ENCODE data around the gene PFAS.
A peak's percentile ranks its signal among the peaks of the same experiment; 100 is the strongest.

PFAS gene

GRCh38 chr17:8267480-8268147 is 18.5 kb downstream of the PFAS start:
- no peak for DNase-seq

DNA sequence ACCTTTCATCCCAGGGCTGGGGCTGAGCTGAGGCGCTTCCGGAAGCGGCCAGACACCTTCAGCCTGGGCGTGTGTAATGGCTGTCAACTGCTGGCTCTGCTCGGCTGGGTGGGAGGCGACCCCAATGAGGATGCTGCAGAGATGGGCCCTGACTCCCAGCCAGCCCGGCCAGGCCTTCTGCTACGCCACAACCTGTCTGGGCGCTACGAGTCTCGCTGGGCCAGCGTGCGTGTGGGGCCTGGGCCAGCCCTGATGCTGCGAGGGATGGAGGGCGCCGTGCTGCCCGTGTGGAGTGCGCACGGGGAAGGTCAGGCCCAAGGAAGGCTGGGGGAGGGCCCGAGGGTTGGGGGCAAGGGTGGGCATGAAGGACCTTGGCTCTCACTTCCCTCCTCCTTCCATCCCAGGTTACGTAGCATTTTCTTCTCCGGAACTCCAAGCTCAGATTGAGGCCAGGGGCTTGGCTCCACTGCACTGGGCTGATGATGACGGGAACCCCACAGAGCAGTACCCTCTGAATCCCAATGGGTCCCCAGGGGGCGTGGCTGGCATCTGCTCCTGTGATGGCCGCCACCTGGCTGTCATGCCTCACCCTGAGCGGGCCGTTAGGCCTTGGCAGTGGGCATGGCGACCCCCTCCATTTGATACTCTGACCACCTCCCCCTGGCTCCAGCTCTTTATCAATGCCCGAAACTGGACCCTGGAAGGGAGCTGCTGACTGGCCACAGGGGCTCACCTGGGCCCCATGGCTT is 19.6 kb downstream of the PFAS start:
- DNase-seq: no peak

DNA sequence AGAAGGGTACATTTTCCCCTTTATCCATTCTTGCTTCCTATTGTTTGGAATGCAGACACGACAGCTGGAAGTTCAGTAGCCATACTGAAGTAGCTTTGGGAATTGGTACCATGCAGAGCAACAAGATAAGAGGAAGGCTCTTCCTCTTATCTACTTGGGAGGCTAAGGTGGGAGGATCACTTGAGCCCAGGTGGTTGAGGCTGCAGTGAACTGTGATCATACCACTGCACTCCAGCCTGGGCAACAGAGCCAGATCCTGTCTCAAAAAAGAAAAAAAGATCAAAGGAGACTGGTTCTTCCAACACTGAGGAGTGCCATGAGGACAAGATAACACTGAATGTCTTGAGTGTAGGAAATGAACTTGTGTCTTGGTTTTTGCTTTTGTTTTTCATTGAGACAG is 23.3 kb downstream of the PFAS start:
- no peak for DNase-seq

DNA sequence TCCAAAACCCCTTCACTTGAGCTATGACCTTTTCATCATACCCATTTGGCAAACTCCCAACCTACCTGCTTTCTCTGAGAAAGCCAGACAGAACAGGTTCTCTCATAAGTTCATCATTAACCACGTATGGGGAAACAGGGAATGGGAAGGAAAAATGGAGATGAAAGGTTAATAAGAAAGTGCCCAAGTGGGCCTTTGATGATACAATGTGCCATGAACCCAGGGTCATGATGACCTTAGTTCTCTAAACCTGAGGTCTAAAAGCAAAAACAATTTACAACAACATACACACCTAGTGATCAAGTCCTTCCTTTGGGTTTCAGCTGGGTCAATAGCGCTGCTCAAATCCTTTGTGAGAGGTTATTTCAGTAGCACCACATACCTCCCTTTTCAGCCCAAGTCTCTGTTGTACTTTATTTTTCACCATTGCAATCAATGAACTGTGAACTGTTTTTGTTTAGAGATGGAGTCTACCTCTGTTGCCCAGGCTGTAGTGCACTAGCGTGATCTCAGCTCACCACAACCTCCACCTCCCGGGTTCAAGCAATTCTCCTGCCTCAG is 24.9 kb downstream of the PFAS start:
- no peak for DNase-seq

DNA sequence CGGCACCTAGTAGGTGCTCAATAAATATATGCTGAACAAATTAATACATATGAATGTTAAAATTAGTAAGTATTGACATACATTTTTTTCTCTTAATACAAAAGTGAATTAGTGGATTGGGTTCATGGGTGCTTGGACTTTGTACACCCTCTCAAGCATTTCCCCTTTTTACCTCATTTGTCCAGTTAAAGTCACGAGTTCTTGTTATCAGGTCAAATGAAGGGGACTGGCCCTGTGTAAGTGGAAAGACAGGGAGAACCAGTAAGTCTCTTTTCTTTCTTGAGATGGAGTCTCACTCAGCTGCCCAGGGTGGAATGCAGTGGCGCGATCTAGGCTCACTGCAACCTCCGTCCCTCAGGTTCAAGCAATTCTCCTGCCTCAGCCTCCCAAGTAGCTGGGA is 25.7 kb downstream of the PFAS start:
- DNase-seq: no peak

GRCh38 chr17:8275421-8276290 is 26.6 kb downstream of the PFAS start:
- DNase-seq: no peak

- DNase-seq: no peak
These were observed 28.2 kb downstream of the PFAS start for GRCh38 chr17:8277317-8277716.

DNA sequence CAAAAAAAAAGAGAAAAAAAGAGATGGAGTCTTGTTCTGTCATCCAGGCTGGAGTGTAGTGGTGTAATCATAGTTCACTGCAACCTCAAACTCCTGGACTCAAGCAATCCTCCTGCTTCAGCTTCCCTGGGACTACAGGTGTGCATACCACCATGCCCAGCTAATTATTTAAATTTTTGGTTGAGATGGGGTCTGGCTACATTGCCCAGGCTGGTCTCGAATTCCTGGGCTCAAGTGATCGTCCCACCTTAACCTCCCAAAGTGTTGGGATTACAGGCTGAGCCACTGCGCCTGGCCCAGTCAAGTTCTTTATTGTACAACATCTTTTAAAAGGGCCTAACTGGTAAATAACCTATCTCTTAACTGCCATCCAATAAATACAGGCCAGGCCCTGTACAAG is 33.3 kb downstream of the PFAS start:
- DNase-seq: no peak

- no peak for DNase-seq
These were observed 34.3 kb downstream of the PFAS start for GRCh38 chr17:8283356-8283755.

- DNase-seq: no peak
These were observed 35.0 kb downstream of the PFAS start for GRCh38 chr17:8284126-8284525.

DNA sequence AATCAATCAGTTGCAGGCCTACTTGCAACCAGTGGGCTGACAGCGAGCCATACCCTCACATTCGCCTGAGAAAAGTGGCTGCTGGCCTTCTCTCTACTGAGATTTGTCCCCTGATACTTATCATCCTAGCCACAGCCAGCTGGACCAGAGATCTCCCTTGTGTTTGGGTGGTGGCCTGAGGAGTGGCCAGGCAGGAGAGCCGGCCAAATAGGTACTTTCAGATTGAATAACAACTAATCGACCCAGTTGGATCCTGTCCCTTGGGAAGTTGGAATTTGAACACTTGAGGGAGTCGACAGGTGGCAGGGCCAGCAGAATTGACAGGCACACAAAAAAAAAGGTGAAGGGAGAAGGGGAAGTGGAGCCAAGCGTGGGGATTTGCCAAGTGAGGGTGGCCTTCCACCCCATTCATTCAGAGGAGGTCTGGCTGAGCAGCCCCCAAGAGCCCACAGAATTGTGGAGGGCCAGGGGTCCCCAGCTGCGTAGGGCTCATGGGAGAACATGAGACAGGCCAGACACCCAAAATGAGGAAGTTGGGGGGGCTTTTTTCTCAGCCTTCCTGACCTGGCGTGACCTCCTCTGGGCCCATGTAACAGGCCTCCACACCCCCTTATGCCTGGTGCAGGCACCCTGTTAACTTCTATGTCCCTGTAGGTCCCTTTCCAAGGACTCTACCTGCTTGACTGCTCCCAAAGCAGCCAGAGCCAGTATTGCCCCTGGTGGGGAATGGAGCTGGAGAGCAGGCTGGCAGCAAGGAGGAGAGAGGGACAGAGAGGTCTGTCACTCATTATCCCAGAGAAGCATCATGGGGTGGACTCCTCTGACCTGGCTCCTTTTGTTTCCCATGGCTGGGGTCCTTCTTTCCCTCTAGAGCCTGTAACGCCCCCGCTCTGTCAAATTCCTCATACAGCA is 36.4 kb downstream of the PFAS start:
- DNase-seq: no peak

DNA sequence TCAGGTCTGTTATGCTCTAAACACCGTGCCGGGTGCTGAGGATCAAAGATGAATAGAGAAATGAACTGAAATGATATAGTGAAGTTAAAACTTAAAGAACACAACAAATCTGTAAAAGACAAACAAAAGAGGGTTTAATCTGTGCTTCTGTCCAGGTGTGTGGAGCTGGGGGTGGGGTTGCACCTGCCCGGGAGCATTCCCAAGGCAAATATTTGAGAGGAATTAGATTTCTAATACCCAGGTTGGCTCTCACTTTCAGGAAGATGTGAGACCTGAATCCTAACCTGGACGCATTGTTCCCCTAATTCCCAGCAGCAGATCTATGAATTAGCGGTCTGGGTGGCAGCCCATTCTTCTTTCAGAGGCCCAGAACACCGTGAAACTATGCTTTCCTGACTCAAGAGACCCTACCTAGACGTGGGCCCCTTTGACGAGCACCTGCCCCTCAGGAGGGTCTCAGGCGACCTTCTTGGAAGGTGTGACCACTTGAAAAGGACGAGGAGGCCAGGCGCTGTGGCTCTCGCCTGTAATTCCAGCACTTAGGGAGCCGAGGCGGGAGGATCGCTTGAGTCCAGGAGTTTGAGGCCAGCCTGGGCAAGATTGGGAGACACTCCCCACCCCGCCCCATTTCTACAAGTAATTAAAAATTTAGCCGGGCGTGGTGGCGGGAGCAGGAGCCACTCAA is 38.7 kb downstream of the PFAS start:
- no peak for DNase-seq

GRCh38 chr17:8288336-8289102 is 39.4 kb downstream of the PFAS start, which contains the start of gene RANGRF:
TSS of gene RANGRF (plus strand) at chr17:8288670. CDS start at chr17:8288789, 119 bp downstream.
- DNase-seq: peak; percentile 91

DNA sequence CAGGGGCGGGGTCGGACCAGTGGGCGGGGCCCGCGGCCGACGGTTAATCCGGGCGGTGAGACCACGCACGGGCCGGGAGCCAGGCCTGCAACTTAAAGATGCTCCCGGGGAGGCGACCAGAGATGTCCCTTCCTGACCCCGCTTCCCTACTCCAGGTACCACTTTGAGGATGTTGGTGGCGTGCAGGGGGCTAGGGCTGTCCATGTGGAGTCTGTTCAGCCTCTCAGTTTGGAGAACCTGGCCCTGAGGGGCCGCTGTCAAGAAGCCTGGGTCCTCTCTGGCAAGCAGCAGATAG is 40.0 kb downstream of the PFAS start:
- peak; percentile 49 for DNase-seq

GRCh38 chr17:8290043-8290442 is 41.0 kb downstream of the PFAS start:
- no peak for DNase-seq

- no peak for DNase-seq
These were observed 43.7 kb downstream of the PFAS start for GRCh38 chr17:8292639-8293395.

- DNase-seq: no peak
These were observed 45.3 kb downstream of the PFAS start for GRCh38 chr17:8294361-8294760.

GRCh38 chr17:8294814-8295316 is 45.8 kb downstream of the PFAS start:
- no peak for DNase-seq

DNA sequence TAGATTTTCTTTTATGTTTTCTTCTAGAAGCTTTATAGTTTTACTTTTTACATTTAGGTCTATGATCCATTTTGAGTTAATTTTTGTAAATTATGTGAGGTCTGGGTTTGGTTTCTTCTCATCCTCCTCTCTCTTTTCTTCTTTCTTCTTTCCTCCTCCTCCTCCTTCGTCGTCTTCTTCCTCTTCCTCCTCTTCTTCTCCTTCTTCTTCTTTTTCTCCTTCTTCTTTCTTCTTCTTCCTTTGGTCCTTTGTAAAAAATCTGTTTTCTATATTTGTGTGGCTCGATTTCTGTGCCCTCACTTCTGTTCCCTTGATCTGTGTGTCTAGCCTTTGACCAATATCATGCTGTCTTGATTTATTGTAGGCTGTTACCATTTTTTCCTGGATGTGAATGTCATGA is 51.1 kb downstream of the PFAS start:
- DNase-seq: no peak
